NT2/D1 (cell line): ENCODE data around the gene RBSN.

Experiments used
- YY1 ChIP-seq: IDR thresholded peaks from 2 replicates; pipeline ENCODE4 v1.6.1; 2011; ENCODE audit not compliant: insufficient read length, insufficient read depth
- ZNF274 ChIP-seq: IDR thresholded peaks from 2 replicates; pipeline ENCODE4 v1.6.1; 2011; ENCODE audit warnings: mild to moderate bottlenecking, low read depth, low read length

- no peak for TF ChIP-seq YY1
- no peak for TF ChIP-seq ZNF274
These were observed 69.3 kb downstream of the RBSN start for GRCh38 chr3:15029625-15030024.
